Endodermal cell (in vitro differentiated cells): Measurements from ENCODE around the gene ROBO1. TPM values are rescaled to one million over a fixed set of nuclear protein-coding genes. Genes with fewer than 3 reads are reported as not detected.
A peak's percentile ranks its signal among the peaks of the same experiment; 100 is the strongest.

ENCODE experiments used
- DNase-seq: peaks from one replicate; pipeline ENCODE4 v3.0.0-alpha.2; 2017
- H3K27ac ChIP-seq: 2 replicates; pipeline ENCODE4 v1.5.1; 2013; ENCODE audit warnings: mild to moderate bottlenecking, low read depth, low read length, moderate library complexity
- H3K27me3 ChIP-seq: 2 replicates; pipeline ENCODE4 v1.6.1; 2013; ENCODE audit warnings: mild to moderate bottlenecking, low read length, moderate library complexity; ENCODE audit not compliant: insufficient read depth, control insufficient read depth, poor library complexity, severe bottlenecking
- H3K36me3 ChIP-seq: 2 replicates; pipeline ENCODE4 v1.7.0; 2013; ENCODE audit warnings: mild to moderate bottlenecking, low read length, moderate library complexity; ENCODE audit not compliant: control insufficient read depth, insufficient read depth
- H3K4me1 ChIP-seq: one replicate; pipeline ENCODE4 v1.7.0; 2013; ENCODE audit warnings: low read length; ENCODE audit not compliant: control insufficient read depth, insufficient read depth
- H3K4me3 ChIP-seq: 2 replicates; pipeline ENCODE4 v1.5.1; 2013; ENCODE audit warnings: mild to moderate bottlenecking, low read length, moderate library complexity
- H3K9ac ChIP-seq: 2 replicates; pipeline ENCODE4 v1.6.1; 2013; ENCODE audit warnings: mild to moderate bottlenecking, low read length, moderate library complexity; ENCODE audit not compliant: poor library complexity, severe bottlenecking; ENCODE audit errors: extremely low read depth
- H3K9me3 ChIP-seq: 2 replicates; pipeline ENCODE4 v1.6.1; 2013; ENCODE audit warnings: mild to moderate bottlenecking, low read length, moderate library complexity; ENCODE audit not compliant: control insufficient read depth
- H3K27ac Mint-ChIP-seq: 2 replicates; pipeline ENCODE4 v1.8.0; 2020; ENCODE audit warnings: mixed read lengths
- H3K27me3 Mint-ChIP-seq: 2 replicates; pipeline ENCODE4 v1.8.0; 2021; ENCODE audit warnings: mild to moderate bottlenecking, mixed read lengths; ENCODE audit not compliant: insufficient read depth
- H3K36me3 Mint-ChIP-seq: 2 replicates; pipeline ENCODE4 v1.8.0; 2020; ENCODE audit warnings: low read depth, mixed read lengths
- H3K4me1 Mint-ChIP-seq: 2 replicates; pipeline ENCODE4 v1.8.0; 2020; ENCODE audit warnings: mixed read lengths
- H3K4me3 Mint-ChIP-seq: 2 replicates; pipeline ENCODE4 v1.8.0; 2020; ENCODE audit warnings: mild to moderate bottlenecking, moderate library complexity, mixed read lengths
- H3K9me3 Mint-ChIP-seq: 2 replicates; pipeline ENCODE4 v1.8.0; 2020; ENCODE audit warnings: mild to moderate bottlenecking, mixed read lengths
- CTCF ChIP-seq: fragments of 200-600 bp; sonication (generic); conservative IDR thresholded peaks from 2 replicates; pipeline ENCODE4 v1.5.0; 2021; ENCODE audit warnings: antibody characterized with exemption, mild to moderate bottlenecking
- WGBS, 2 experiments: methylation state at CpG; one replicate each; pipeline versions ENCODE4 v1.1.5 to v1.1.7; 2013; ENCODE audit warnings: missing lambda C conversion rate in 2 of 2, mixed read lengths in 1 of 2; ENCODE audit not compliant: insufficient coverage in 1 of 2, insufficient read length in 1 of 2; 5-methylcytosine and 5-hydroxymethylcytosine counted together
- total RNA-seq, 2 donors: library from RNA; stranded (reverse); fragmentation: NEBNext Ultra II Directional in 1 of 2; extraction: Animal tissue kit (Norgen Biotek cat#: 25700) in 1 of 2; gene quantifications; 2 replicates in 1 of 2; 3 replicates in 1 of 2; pipeline ENCODE4 v1.2.1, GENCODE V29; 2021

Gene ROBO1
- total RNA-seq, 2 donors from 2014 or later: 74.8 to 75.9 TPM

- Histone ChIP-seq H3K9ac (no peak overlapping the region), H3K27me3 (no peaks in the 10 kb centered on the region), H3K36me3 (no peaks in the 10 kb centered on the region), H3K4me3 (no peak overlapping the region), H3K4me1 (peaks cover 19% of the 10 kb centered on the region), H3K9me3 (no peaks in the 10 kb centered on the region), H3K27ac (no peak overlapping the region)
- H3K4me3 Mint-ChIP-seq: no peak overlapping the region
- peak; percentile 82 for DNase-seq
- peaks cover 3% of the 10 kb centered on the region for H3K9me3 Mint-ChIP-seq
- H3K36me3 Mint-ChIP-seq: peaks cover 3% of the 10 kb centered on the region
- H3K27ac Mint-ChIP-seq: no peak overlapping the region
- WGBS, 2 experiments: 0 to 13% methylated on average over 3 to 5 of the region's 6 CpGs
- peaks cover 31% of the 10 kb centered on the region for H3K4me1 Mint-ChIP-seq
- TF ChIP-seq CTCF: peak; percentile 93
- H3K27me3 Mint-ChIP-seq: no peaks in the 10 kb centered on the region
Observed at GRCh38 chr3:79086514-79086913, 681.3 kb downstream of the ROBO1 start.

- no peak for TF ChIP-seq CTCF
- H3K4me3 Mint-ChIP-seq: no peak overlapping the region
- Histone ChIP-seq H3K36me3 (no peaks in the 10 kb centered on the region), H3K9ac (no peak overlapping the region), H3K9me3 (no peaks in the 10 kb centered on the region), H3K4me3 (no peak overlapping the region), H3K27me3 (no peaks in the 10 kb centered on the region), H3K27ac (no peak overlapping the region), H3K4me1 (peaks cover 19% of the 10 kb centered on the region)
- peaks cover 29% of the 10 kb centered on the region for H3K4me1 Mint-ChIP-seq
- no peaks in the 10 kb centered on the region for H3K36me3 Mint-ChIP-seq
- H3K27ac Mint-ChIP-seq: no peak overlapping the region
- 81 to 100% methylated on average over 1 of the region's 1 CpG for WGBS, 2 experiments
- no peak for DNase-seq
- H3K27me3 Mint-ChIP-seq: no peaks in the 10 kb centered on the region
- no peaks in the 10 kb centered on the region for H3K9me3 Mint-ChIP-seq
Observed at GRCh38 chr3:79085171-79085570, 682.6 kb downstream of the ROBO1 start.

GRCh38 chr3:79081335-79081734 is 686.5 kb downstream of the ROBO1 start:
- DNase-seq: no peak
- no peak overlapping the region for H3K4me3 Mint-ChIP-seq

More at GRCh38 chr3:79081335-79081734, 686.5 kb downstream of the ROBO1 start:
- Mint-ChIP-seq H3K4me1 (peaks cover 12% of the 10 kb centered on the region), H3K36me3 (no peaks in the 10 kb centered on the region), H3K27ac (no peak overlapping the region), H3K27me3 (no peaks in the 10 kb centered on the region), H3K9me3 (no peaks in the 10 kb centered on the region)
- Histone ChIP-seq H3K4me1 (peaks cover 5% of the 10 kb centered on the region), H3K9me3 (no peaks in the 10 kb centered on the region), H3K4me3 (no peak overlapping the region), H3K9ac (no peak overlapping the region), H3K27me3 (no peaks in the 10 kb centered on the region), H3K36me3 (no peaks in the 10 kb centered on the region), H3K27ac (no peak overlapping the region)
- no peak for TF ChIP-seq CTCF
- 85 to 87% methylated on average over 4 to 5 of the region's 5 CpGs for WGBS, 2 experiments
